ENCODE results near the gene PREX1. TPM values are rescaled to one million over a fixed set of nuclear protein-coding genes. Genes with fewer than 3 reads are reported as not detected.

The PREX1 gene
- total and polyA plus RNA-seq, 2 experiments from 2014 or later, result 2.4 to 10.3 TPM

DNA sequence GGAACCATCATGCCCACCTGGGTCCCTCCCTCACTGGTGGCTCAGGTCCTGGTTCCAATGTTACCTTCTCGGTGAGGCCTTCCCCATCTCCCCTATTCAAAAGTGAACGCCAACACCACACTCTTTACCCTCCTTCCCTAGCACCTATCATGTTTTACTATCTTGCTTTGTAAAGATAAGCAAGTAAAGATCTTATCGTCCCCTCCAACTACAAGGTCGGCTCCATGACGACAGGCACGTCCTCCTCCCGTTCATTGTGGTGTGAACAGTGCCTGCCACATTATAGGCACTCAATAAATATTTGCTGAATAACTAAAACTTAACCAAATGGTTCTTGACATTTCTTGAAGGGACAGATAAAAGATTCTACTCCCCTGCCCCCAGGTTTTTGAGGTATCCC lies 147.1 kb downstream of the PREX1 start:
- DNase-seq (ENCODE audit: low spot score) (no peak), ATAC-seq (no peak)
- H3K9me2 ChIP-seq (ENCODE audit: insufficient read depth), result no peaks in the 10 kb centered on the region
- Mint-ChIP-seq H3K4me1 (peaks cover 13% of the 10 kb centered on the region), H3K36me3 (ENCODE audit: low read depth) (no peaks in the 10 kb centered on the region; the same call in 2 of the 3 replicates), H3K9me3 (no peaks in the 10 kb centered on the region; the same call in 2 of the 3 replicates), H3K27me3 (ENCODE audit: insufficient read depth, low read depth, poor library complexity) (peaks cover 2% of the 10 kb centered on the region), H3K4me3 (no peak overlapping the region), H3K27ac (no peak overlapping the region)
- no peak for TF ChIP-seq REST (IDR thresholded peaks at IDR 0.05; ENCODE audit: unreplicated experiment)
- no peak for TF ChIP-seq ZNF462 (CRISPR knock-in tag; IDR thresholded peaks at IDR 0.05)
- no peak for TF ChIP-seq CREB1 (CRISPR knock-in tag; IDR thresholded peaks at IDR 0.05; ENCODE audit: low read depth)
- TF ChIP-seq STAT1 (IDR thresholded peaks at IDR 0.05; ENCODE audit: unreplicated experiment), result no peak
- TF ChIP-seq EZH2 (IDR thresholded peaks at IDR 0.05; ENCODE audit: low read depth, unreplicated experiment), result no peak
- TF ChIP-seq CTCF (conservative IDR thresholded peaks at IDR 0.05; ENCODE audit: low read depth in 2 of 2), result no peak
- no peak for TF ChIP-seq ZNF331 (CRISPR knock-in tag; IDR thresholded peaks at IDR 0.05; ENCODE audit: low read depth)
- TF ChIP-seq EZH2phosphoT487 (IDR thresholded peaks at IDR 0.05; ENCODE audit: unreplicated experiment), result no peak
- TF ChIP-seq, protein P1, sequence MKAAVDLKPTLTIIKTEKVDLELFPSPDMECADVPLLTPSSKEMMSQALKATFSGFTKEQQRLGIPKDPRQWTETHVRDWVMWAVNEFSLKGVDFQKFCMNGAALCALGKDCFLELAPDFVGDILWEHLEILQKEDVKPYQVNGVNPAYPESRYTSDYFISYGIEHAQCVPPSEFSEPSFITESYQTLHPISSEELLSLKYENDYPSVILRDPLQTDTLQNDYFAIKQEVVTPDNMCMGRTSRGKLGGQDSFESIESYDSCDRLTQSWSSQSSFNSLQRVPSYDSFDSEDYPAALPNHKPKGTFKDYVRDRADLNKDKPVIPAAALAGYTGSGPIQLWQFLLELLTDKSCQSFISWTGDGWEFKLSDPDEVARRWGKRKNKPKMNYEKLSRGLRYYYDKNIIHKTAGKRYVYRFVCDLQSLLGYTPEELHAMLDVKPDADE (IDR thresholded peaks at IDR 0.05), result no peak
- no peak for TF ChIP-seq POLR2AphosphoS5 (IDR thresholded peaks at IDR 0.05; ENCODE audit: low read depth)
- TF ChIP-seq JUNB (IDR thresholded peaks at IDR 0.05; ENCODE audit: unreplicated experiment), result no peak
- no peak for TF ChIP-seq ZNF114 (CRISPR knock-in tag; IDR thresholded peaks at IDR 0.05)
- TF ChIP-seq NANOG (IDR thresholded peaks at IDR 0.05; ENCODE audit: borderline replicate concordance), result no peak
- H3K79me2 ChIP-seq (replicated peaks; ENCODE audit: insufficient read depth), result no peaks in the 10 kb centered on the region
- H3K36me3 ChIP-seq (ENCODE audit: insufficient read depth), result no peaks in the 10 kb centered on the region
- no peaks in the 10 kb centered on the region for H4K20me1 ChIP-seq (replicated peaks; ENCODE audit: insufficient read depth)
- H2AFZ ChIP-seq, result no peak overlapping the region
- peaks cover 17% of the 10 kb centered on the region for H3K4me1 ChIP-seq (ENCODE audit: insufficient read depth)
- no peaks in the 10 kb centered on the region for H3K27me3 ChIP-seq (ENCODE audit: insufficient read depth)
- no peak overlapping the region for H3K4me2 ChIP-seq
- H3K27ac ChIP-seq (ENCODE audit: low read depth), result no peak overlapping the region
- no peaks in the 10 kb centered on the region for H3F3A ChIP-seq (replicated peaks; ENCODE audit: low read depth)
- no peak overlapping the region for H3K4me3 ChIP-seq
